ENCODE results near the gene ACADM. TPM values are rescaled to one million over a fixed set of nuclear protein-coding genes. Genes with fewer than 3 reads are reported as not detected.

The ACADM gene
- total RNA-seq, 1 donor from 2014 or later: 43.1 TPM

- DNase-seq (no peak), ATAC-seq (no peak)
- H3K27me3 ChIP-seq (ENCODE audit: low read depth): no peaks in the 10 kb centered on the region
- H3K4me3 ChIP-seq: no peak overlapping the region
- no peak for TF ChIP-seq CTCF (IDR thresholded peaks at IDR 0.05)
- no peaks in the 10 kb centered on the region for H3K9me3 ChIP-seq
- intact Hi-C loops (cut with DNase I): no loop called here
- H3K4me1 ChIP-seq: no peaks in the 10 kb centered on the region
- H3K27ac ChIP-seq: no peak overlapping the region
- H3K36me3 ChIP-seq: no peaks in the 10 kb centered on the region
Observed at GRCh38 chr1:75707191-75707590, 17.3 kb upstream of the ACADM start.

- H3K27ac ChIP-seq: no peak overlapping the region
- no peaks in the 10 kb centered on the region for H3K4me1 ChIP-seq
- H3K9me3 ChIP-seq: no peaks in the 10 kb centered on the region
- intact Hi-C loops (cut with DNase I): no loop called here
- H3K27me3 ChIP-seq (ENCODE audit: low read depth): no peaks in the 10 kb centered on the region
- H3K4me3 ChIP-seq: no peak overlapping the region
- ATAC-seq (no peak), DNase-seq (no peak)
- H3K36me3 ChIP-seq: no peaks in the 10 kb centered on the region
- TF ChIP-seq CTCF (IDR thresholded peaks at IDR 0.05): no peak
Observed at GRCh38 chr1:75708910-75709309, 15.6 kb upstream of the ACADM start.

DNA sequence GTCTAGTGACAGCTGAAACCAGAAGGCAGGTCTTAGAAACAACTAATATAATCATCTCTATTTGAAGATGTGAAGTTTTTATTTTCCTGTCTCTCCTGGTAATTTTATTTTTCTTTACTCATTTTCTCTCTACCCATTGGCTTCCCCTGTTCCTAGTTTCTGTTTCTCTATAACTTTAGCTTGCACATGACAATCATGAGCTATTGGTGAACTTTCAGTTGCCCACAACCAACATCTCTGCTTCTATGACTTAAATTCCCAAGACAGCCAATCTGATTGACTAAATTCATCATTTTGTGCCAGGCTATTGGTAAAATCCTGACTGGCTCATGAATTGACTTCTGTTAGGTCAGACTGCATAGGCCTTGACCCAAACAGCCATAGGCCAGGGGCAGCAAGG lies 13.7 kb upstream of the ACADM start:
- intact Hi-C loops (cut with DNase I): no loop called here
- DNase-seq: no peak
- Histone ChIP-seq H3K4me3 (no peak overlapping the region), H3K4me1 (no peaks in the 10 kb centered on the region), H3K27ac (no peak overlapping the region), H3K27me3 (ENCODE audit: low read depth) (no peaks in the 10 kb centered on the region), H3K9me3 (no peaks in the 10 kb centered on the region), H3K36me3 (no peaks in the 10 kb centered on the region)
- ATAC-seq: no peak
- TF ChIP-seq CTCF (IDR thresholded peaks at IDR 0.05): no peak

DNA sequence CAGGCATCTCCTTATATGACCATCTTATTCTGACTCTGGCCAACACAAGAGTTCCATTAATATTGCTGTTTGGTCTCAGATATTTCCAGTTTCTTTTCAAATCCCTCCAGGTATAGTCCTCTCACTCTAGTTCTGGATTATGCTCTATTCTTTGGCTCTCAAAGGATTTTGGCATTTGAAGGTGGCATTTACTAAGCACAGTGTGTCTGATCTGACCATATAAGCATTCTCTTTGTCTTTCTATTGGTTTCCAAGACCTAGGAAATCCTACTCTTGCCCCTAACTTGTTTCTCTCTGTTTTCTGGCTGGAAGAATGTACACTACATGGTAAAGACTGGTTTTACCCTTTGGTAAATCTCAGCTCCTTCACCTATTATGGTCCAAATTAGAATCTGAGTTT lies 12.7 kb upstream of the ACADM start:
- TF ChIP-seq CTCF (IDR thresholded peaks at IDR 0.05): no peak
- no peak for DNase-seq

GRCh38 chr1:75712306-75712705 lies 12.2 kb upstream of the ACADM start:
- TF ChIP-seq CTCF (IDR thresholded peaks at IDR 0.05): no peak
- Histone ChIP-seq H3K4me3 (no peak overlapping the region), H3K27me3 (ENCODE audit: low read depth) (no peaks in the 10 kb centered on the region), H3K27ac (no peak overlapping the region), H3K36me3 (no peaks in the 10 kb centered on the region), H3K9me3 (no peaks in the 10 kb centered on the region), H3K4me1 (no peaks in the 10 kb centered on the region)
- no peak for ATAC-seq
- intact Hi-C loops (cut with DNase I): no loop called here
- no peak for DNase-seq

More for the DNA sequence above, 12.7 kb upstream of the ACADM start:
- H3K27me3 ChIP-seq (ENCODE audit: low read depth): no peaks in the 10 kb centered on the region
- H3K27ac ChIP-seq: no peak overlapping the region
- no peak overlapping the region for H3K4me3 ChIP-seq
- H3K9me3 ChIP-seq: no peaks in the 10 kb centered on the region
- intact Hi-C loops (cut with DNase I): no loop called here
- H3K36me3 ChIP-seq: no peaks in the 10 kb centered on the region
- no peak for ATAC-seq
- H3K4me1 ChIP-seq: no peaks in the 10 kb centered on the region

GRCh38 chr1:75719810-75720209 lies 4.7 kb upstream of the ACADM start:
- intact Hi-C loops (cut with DNase I): no loop called here
- H3K9me3 ChIP-seq: no peaks in the 10 kb centered on the region
- no peak overlapping the region for H3K27ac ChIP-seq
- no peak overlapping the region for H3K4me3 ChIP-seq
- TF ChIP-seq CTCF (IDR thresholded peaks at IDR 0.05): no peak
- H3K4me1 ChIP-seq: peaks cover 8% of the 10 kb centered on the region
- no peaks in the 10 kb centered on the region for H3K27me3 ChIP-seq (ENCODE audit: low read depth)
- ATAC-seq: no peak
- no peak for DNase-seq
- H3K36me3 ChIP-seq: no peaks in the 10 kb centered on the region
